ENCODE data around the gene DNAH10.

DNAH10 gene

GRCh38 chr12:123726962-123727361, 35.1 kb upstream of the DNAH10 start:
- Histone ChIP-seq H3K36me3 (ENCODE audit: insufficient read depth, low read depth, low read length) (peaks cover 92% of the 10 kb centered on the region), H3K27me3 (ENCODE audit: insufficient read depth, low read length) (no peaks in the 10 kb centered on the region), H3K9me3 (ENCODE audit: insufficient read depth, low read depth, low read length) (no peaks in the 10 kb centered on the region), H3K4me1 (ENCODE audit: insufficient read depth, low read length) (no peaks in the 10 kb centered on the region), H3K4me3 (ENCODE audit: low read length) (no peak overlapping the region), H3K27ac (ENCODE audit: low read length) (no peak overlapping the region), H3K9ac (ENCODE audit: low read depth, low read length) (no peak overlapping the region)

- H3K4me3 ChIP-seq (ENCODE audit: low read length): no peak overlapping the region
- peaks cover 92% of the 10 kb centered on the region for H3K36me3 ChIP-seq (ENCODE audit: insufficient read depth, low read depth, low read length)
- H3K27me3 ChIP-seq (ENCODE audit: insufficient read depth, low read length): no peaks in the 10 kb centered on the region
- H3K4me1 ChIP-seq (ENCODE audit: insufficient read depth, low read length): no peaks in the 10 kb centered on the region
- no peak overlapping the region for H3K9ac ChIP-seq (ENCODE audit: low read depth, low read length)
- no peak overlapping the region for H3K27ac ChIP-seq (ENCODE audit: low read length)
- no peaks in the 10 kb centered on the region for H3K9me3 ChIP-seq (ENCODE audit: insufficient read depth, low read depth, low read length)
These were observed 34.2 kb upstream of the DNAH10 start for GRCh38 chr12:123727878-123728277.

- no peaks in the 10 kb centered on the region for H3K4me1 ChIP-seq (ENCODE audit: insufficient read depth, low read length)
- no peaks in the 10 kb centered on the region for H3K27me3 ChIP-seq (ENCODE audit: insufficient read depth, low read length)
- no peak overlapping the region for H3K27ac ChIP-seq (ENCODE audit: low read length)
- H3K4me3 ChIP-seq (ENCODE audit: low read length): no peak overlapping the region
- H3K9ac ChIP-seq (ENCODE audit: low read depth, low read length): no peak overlapping the region
- peaks cover 97% of the 10 kb centered on the region for H3K36me3 ChIP-seq (ENCODE audit: insufficient read depth, low read depth, low read length)
- no peaks in the 10 kb centered on the region for H3K9me3 ChIP-seq (ENCODE audit: insufficient read depth, low read depth, low read length)
These were observed 30.5 kb upstream of the DNAH10 start for GRCh38 chr12:123731596-123731995.

- no peak overlapping the region for H3K27ac ChIP-seq (ENCODE audit: low read length)
- no peaks in the 10 kb centered on the region for H3K27me3 ChIP-seq (ENCODE audit: insufficient read depth, low read length)
- no peak overlapping the region for H3K4me3 ChIP-seq (ENCODE audit: low read length)
- H3K36me3 ChIP-seq (ENCODE audit: insufficient read depth, low read depth, low read length): peaks cover 97% of the 10 kb centered on the region
- no peak overlapping the region for H3K9ac ChIP-seq (ENCODE audit: low read depth, low read length)
- no peaks in the 10 kb centered on the region for H3K9me3 ChIP-seq (ENCODE audit: insufficient read depth, low read depth, low read length)
- no peaks in the 10 kb centered on the region for H3K4me1 ChIP-seq (ENCODE audit: insufficient read depth, low read length)
These were observed 29.9 kb upstream of the DNAH10 start for GRCh38 chr12:123732251-123732650.

- H3K27me3 ChIP-seq (ENCODE audit: insufficient read depth, low read length): no peaks in the 10 kb centered on the region
- H3K4me1 ChIP-seq (ENCODE audit: insufficient read depth, low read length): no peaks in the 10 kb centered on the region
- H3K4me3 ChIP-seq (ENCODE audit: low read length): no peak overlapping the region
- peaks cover 96% of the 10 kb centered on the region for H3K36me3 ChIP-seq (ENCODE audit: insufficient read depth, low read depth, low read length)
- no peak overlapping the region for H3K27ac ChIP-seq (ENCODE audit: low read length)
- H3K9ac ChIP-seq (ENCODE audit: low read depth, low read length): no peak overlapping the region
- H3K9me3 ChIP-seq (ENCODE audit: insufficient read depth, low read depth, low read length): no peaks in the 10 kb centered on the region
These were observed 28.9 kb upstream of the DNAH10 start for GRCh38 chr12:123733229-123733628.

- H3K27me3 ChIP-seq (ENCODE audit: insufficient read depth, low read length): no peaks in the 10 kb centered on the region
These were observed 27.8 kb upstream of the DNAH10 start for GRCh38 chr12:123734268-123734667.

GRCh38 chr12:123741937-123742572, 20.0 kb upstream of the DNAH10 start:
- H3K4me1 ChIP-seq (ENCODE audit: insufficient read depth, low read length): no peaks in the 10 kb centered on the region
- H3K9me3 ChIP-seq (ENCODE audit: insufficient read depth, low read depth, low read length): no peaks in the 10 kb centered on the region
- H3K4me3 ChIP-seq (ENCODE audit: low read length): no peak overlapping the region
- H3K27ac ChIP-seq (ENCODE audit: low read length): no peak overlapping the region
- H3K27me3 ChIP-seq (ENCODE audit: insufficient read depth, low read length): no peaks in the 10 kb centered on the region
- no peak overlapping the region for H3K9ac ChIP-seq (ENCODE audit: low read depth, low read length)
- peaks cover 92% of the 10 kb centered on the region for H3K36me3 ChIP-seq (ENCODE audit: insufficient read depth, low read depth, low read length)

More at GRCh38 chr12:123734268-123734667, 27.8 kb upstream of the DNAH10 start:
- Histone ChIP-seq H3K9ac (ENCODE audit: low read depth, low read length) (no peak overlapping the region), H3K9me3 (ENCODE audit: insufficient read depth, low read depth, low read length) (no peaks in the 10 kb centered on the region), H3K4me1 (ENCODE audit: insufficient read depth, low read length) (no peaks in the 10 kb centered on the region), H3K4me3 (ENCODE audit: low read length) (no peak overlapping the region), H3K27ac (ENCODE audit: low read length) (no peak overlapping the region), H3K36me3 (ENCODE audit: insufficient read depth, low read depth, low read length) (peaks cover 96% of the 10 kb centered on the region)

- Histone ChIP-seq H3K27me3 (ENCODE audit: insufficient read depth, low read length) (no peaks in the 10 kb centered on the region), H3K9me3 (ENCODE audit: insufficient read depth, low read depth, low read length) (no peaks in the 10 kb centered on the region), H3K4me3 (ENCODE audit: low read length) (no peak overlapping the region), H3K27ac (ENCODE audit: low read length) (no peak overlapping the region), H3K4me1 (ENCODE audit: insufficient read depth, low read length) (no peaks in the 10 kb centered on the region), H3K36me3 (ENCODE audit: insufficient read depth, low read depth, low read length) (peaks cover 92% of the 10 kb centered on the region), H3K9ac (ENCODE audit: low read depth, low read length) (no peak overlapping the region)
These were observed 19.1 kb upstream of the DNAH10 start for GRCh38 chr12:123743002-123743401.

GRCh38 chr12:123744836-123745235, 17.3 kb upstream of the DNAH10 start:
- no peaks in the 10 kb centered on the region for H3K4me1 ChIP-seq (ENCODE audit: insufficient read depth, low read length)
- H3K36me3 ChIP-seq (ENCODE audit: insufficient read depth, low read depth, low read length): peaks cover 93% of the 10 kb centered on the region
- H3K4me3 ChIP-seq (ENCODE audit: low read length): no peak overlapping the region
- no peaks in the 10 kb centered on the region for H3K27me3 ChIP-seq (ENCODE audit: insufficient read depth, low read length)
- H3K9ac ChIP-seq (ENCODE audit: low read depth, low read length): no peak overlapping the region
- H3K27ac ChIP-seq (ENCODE audit: low read length): no peak overlapping the region
- H3K9me3 ChIP-seq (ENCODE audit: insufficient read depth, low read depth, low read length): no peaks in the 10 kb centered on the region

GRCh38 chr12:123747309-123747708, 14.8 kb upstream of the DNAH10 start:
- H3K4me1 ChIP-seq (ENCODE audit: insufficient read depth, low read length): no peaks in the 10 kb centered on the region
- no peaks in the 10 kb centered on the region for H3K9me3 ChIP-seq (ENCODE audit: insufficient read depth, low read depth, low read length)
- H3K36me3 ChIP-seq (ENCODE audit: insufficient read depth, low read depth, low read length): peaks cover 89% of the 10 kb centered on the region
- H3K27ac ChIP-seq (ENCODE audit: low read length): no peak overlapping the region
- no peak overlapping the region for H3K4me3 ChIP-seq (ENCODE audit: low read length)
- H3K9ac ChIP-seq (ENCODE audit: low read depth, low read length): no peak overlapping the region
- no peaks in the 10 kb centered on the region for H3K27me3 ChIP-seq (ENCODE audit: insufficient read depth, low read length)

GRCh38 chr12:123748161-123748560, 13.9 kb upstream of the DNAH10 start:
- Histone ChIP-seq H3K36me3 (ENCODE audit: insufficient read depth, low read depth, low read length) (peaks cover 87% of the 10 kb centered on the region), H3K4me3 (ENCODE audit: low read length) (no peak overlapping the region)

GRCh38 chr12:123748661-123749060, 13.4 kb upstream of the DNAH10 start:
- Histone ChIP-seq H3K9me3 (ENCODE audit: insufficient read depth, low read depth, low read length) (no peaks in the 10 kb centered on the region), H3K9ac (ENCODE audit: low read depth, low read length) (no peak overlapping the region), H3K4me1 (ENCODE audit: insufficient read depth, low read length) (no peaks in the 10 kb centered on the region), H3K4me3 (ENCODE audit: low read length) (no peak overlapping the region), H3K36me3 (ENCODE audit: insufficient read depth, low read depth, low read length) (peaks cover 87% of the 10 kb centered on the region), H3K27me3 (ENCODE audit: insufficient read depth, low read length) (no peaks in the 10 kb centered on the region), H3K27ac (ENCODE audit: low read length) (no peak overlapping the region)

More at GRCh38 chr12:123748161-123748560, 13.9 kb upstream of the DNAH10 start:
- no peak overlapping the region for H3K27ac ChIP-seq (ENCODE audit: low read length)
- H3K9ac ChIP-seq (ENCODE audit: low read depth, low read length): no peak overlapping the region
- no peaks in the 10 kb centered on the region for H3K4me1 ChIP-seq (ENCODE audit: insufficient read depth, low read length)
- no peaks in the 10 kb centered on the region for H3K9me3 ChIP-seq (ENCODE audit: insufficient read depth, low read depth, low read length)
- H3K27me3 ChIP-seq (ENCODE audit: insufficient read depth, low read length): no peaks in the 10 kb centered on the region
